Stimulated activated memory B cell treated with anti-CD40 and anti-IgM and Interleukin-4, amounts not matched to agents 10 μg/mL and 1 μg/mL and 100 μg/mL, for 72 hours (primary cell): ENCODE results near the gene UGT8.
"Not testable (repeated sequence)": the region's sequence is repeated elsewhere in the genome, so short reads cannot be mapped to it uniquely, and the experiment has no call there.

ENCODE experiments used
- ATAC-seq: fragments of 150-1000 bp; cut with Tn5 transposase; 2 replicates; pipeline ENCODE4 v1.10.0; 2021
- H3K27ac Mint-ChIP-seq: one replicate; pipeline ENCODE4 v1.8.0; 2022; ENCODE audit warnings: mild to moderate bottlenecking, mixed read lengths
- H3K27me3 Mint-ChIP-seq: one replicate; pipeline ENCODE4 v1.8.0; 2022; ENCODE audit warnings: mixed read lengths
- H3K36me3 Mint-ChIP-seq: one replicate; pipeline ENCODE4 v1.8.0; 2022; ENCODE audit warnings: mixed read lengths
- H3K4me1 Mint-ChIP-seq: one replicate; pipeline ENCODE4 v1.8.0; 2022; ENCODE audit warnings: mixed read lengths
- H3K4me3 Mint-ChIP-seq: one replicate; pipeline ENCODE4 v1.8.0; 2022; ENCODE audit warnings: mild to moderate bottlenecking, moderate library complexity, mixed read lengths
- H3K9me3 Mint-ChIP-seq: one replicate; pipeline ENCODE4 v1.8.0; 2022; ENCODE audit warnings: mixed read lengths

Gene UGT8, protein sequence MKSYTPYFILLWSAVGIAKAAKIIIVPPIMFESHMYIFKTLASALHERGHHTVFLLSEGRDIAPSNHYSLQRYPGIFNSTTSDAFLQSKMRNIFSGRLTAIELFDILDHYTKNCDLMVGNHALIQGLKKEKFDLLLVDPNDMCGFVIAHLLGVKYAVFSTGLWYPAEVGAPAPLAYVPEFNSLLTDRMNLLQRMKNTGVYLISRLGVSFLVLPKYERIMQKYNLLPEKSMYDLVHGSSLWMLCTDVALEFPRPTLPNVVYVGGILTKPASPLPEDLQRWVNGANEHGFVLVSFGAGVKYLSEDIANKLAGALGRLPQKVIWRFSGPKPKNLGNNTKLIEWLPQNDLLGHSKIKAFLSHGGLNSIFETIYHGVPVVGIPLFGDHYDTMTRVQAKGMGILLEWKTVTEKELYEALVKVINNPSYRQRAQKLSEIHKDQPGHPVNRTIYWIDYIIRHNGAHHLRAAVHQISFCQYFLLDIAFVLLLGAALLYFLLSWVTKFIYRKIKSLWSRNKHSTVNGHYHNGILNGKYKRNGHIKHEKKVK

DNA sequence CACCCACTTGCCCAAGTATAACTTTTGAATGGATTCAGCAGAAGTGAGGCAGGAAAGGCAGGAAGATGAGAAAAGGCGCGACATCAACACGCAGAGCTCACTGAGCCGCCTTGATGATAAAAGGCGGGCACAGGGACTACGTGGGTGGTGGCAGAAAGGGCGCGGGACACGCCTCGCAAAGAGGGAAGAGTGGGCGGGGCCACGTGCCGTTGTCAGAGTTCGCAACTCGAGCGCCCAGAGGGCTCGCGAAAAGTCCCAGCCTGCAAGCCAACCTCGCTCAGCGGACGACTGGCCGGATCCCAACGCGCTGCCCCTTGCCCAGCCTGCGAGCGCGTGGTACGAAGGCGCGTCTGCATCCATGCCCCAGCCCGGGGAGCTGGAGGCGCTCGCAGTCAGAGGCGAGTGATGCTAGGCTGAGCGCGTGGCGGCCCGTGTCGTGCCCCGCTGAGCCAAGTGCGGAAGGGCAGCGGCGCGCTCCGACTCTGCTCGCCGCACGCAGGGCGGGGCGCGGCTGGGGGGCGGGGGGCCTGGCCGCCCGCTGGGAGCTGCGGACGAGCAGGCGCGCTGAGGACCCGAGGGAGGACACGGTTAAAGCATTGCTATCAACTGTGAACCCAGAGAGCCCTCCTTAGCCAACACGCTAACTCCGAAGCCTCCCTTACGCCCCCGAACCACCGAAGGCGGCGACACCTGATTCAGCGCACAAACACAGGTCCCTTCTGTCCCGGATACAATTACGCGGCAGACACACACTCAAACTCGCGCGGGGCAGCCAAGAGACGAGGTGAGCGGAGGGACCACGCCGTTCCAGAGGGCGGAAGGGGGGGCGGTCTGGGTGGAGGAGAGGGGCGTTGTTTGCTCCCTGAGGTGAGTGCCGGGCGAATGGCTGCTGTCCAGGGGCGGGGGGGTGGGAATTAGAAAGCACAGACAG, at the start of gene UGT8:
Gene UGT8 (plus strand): TSS at position 617 of the 931 bp plus-strand sequence. CDS start 24,074 bp downstream, outside the sequence.
- H3K27me3 Mint-ChIP-seq, result no peaks in the 10 kb centered on the region
- peak; percentile 86 for ATAC-seq
- peaks cover 13% of the 10 kb centered on the region for H3K4me1 Mint-ChIP-seq
- peaks cover 9% of the 10 kb centered on the region for H3K36me3 Mint-ChIP-seq
- H3K4me3 Mint-ChIP-seq, result peak within 1 kb of the TSS; percentile 97
- no peaks in the 10 kb centered on the region for H3K9me3 Mint-ChIP-seq
- peak within 1 kb of the TSS; percentile 90 for H3K27ac Mint-ChIP-seq

DNA sequence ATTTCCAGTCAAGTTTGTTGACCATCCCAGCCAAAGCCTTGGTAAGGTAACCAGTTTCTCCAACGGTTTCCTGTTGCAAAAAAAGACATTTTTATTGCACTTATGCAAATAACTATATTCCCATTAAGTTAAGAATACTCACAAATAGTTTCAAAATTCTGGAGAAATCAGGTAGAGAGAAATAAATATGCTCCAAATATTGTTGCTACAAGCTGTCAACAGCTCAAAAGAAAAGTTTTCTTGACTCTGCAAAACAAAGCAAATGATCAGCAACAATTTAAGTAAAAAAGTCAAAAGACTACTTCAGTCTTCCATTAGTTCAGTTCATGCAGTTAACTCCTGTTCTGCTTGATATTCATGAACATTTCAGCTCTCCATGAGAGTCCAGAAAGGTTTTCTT, 49.0 kb upstream of the UGT8 start:
- Mint-ChIP-seq H3K36me3 (no peaks in the 10 kb centered on the region), H3K27ac (no peak overlapping the region), H3K27me3 (no peaks in the 10 kb centered on the region), H3K4me1 (no peaks in the 10 kb centered on the region), H3K9me3 (peaks cover 8% of the 10 kb centered on the region), H3K4me3 (no peak overlapping the region)
- ATAC-seq, result no peak

- Mint-ChIP-seq H3K27me3 (no peaks in the 10 kb centered on the region), H3K9me3 (peaks cover 6% of the 10 kb centered on the region), H3K36me3 (no peaks in the 10 kb centered on the region), H3K4me3 (no peak overlapping the region), H3K27ac (no peak overlapping the region), H3K4me1 (no peaks in the 10 kb centered on the region)
- no peak for ATAC-seq
Measured at GRCh38 chr4:114558446-114559020, 40.1 kb upstream of the UGT8 start.

- Mint-ChIP-seq H3K27ac (no peak overlapping the region), H3K4me1 (no peaks in the 10 kb centered on the region), H3K27me3 (no peaks in the 10 kb centered on the region), H3K4me3 (no peak overlapping the region), H3K9me3 (peaks cover 6% of the 10 kb centered on the region), H3K36me3 (no peaks in the 10 kb centered on the region)
- no peak for ATAC-seq
Measured at GRCh38 chr4:114561590-114561989, 37.0 kb upstream of the UGT8 start.

DNA sequence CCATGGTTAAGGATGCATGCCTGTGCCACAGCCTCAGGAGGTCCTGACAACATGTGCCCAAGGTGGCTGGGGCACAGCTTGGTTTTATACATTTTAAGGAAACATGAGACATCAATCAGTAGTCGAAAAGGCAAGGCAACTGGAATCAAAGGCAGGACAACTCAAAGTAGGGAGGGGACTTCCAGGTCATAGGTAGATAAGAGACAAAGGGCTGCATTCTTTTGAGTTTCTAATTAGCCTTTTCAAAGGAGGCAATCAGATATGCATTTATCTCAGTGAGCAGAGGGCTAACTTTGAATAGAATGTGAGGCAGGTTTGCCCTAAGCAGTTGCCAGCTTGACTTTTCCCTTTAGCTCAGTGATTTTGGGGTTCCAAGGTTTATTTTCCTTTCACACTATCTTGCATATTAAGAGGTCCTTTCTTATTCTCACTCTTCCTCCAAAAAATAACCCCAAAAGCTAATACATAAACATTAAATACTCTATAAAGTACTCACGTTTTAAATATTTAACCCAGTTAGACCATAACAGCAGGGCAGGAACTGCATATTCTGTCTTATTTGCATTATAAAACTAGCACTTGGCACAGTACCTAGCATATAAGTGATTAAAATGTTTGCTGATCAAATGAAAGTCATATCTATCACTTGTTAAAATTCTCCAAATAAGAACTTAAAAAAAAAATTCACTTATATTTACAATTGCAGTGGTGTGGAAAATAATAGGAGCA, 36.3 kb upstream of the UGT8 start:
- H3K27ac Mint-ChIP-seq, result no peak overlapping the region
- H3K9me3 Mint-ChIP-seq, result peaks cover 6% of the 10 kb centered on the region
- no peaks in the 10 kb centered on the region for H3K36me3 Mint-ChIP-seq
- no peaks in the 10 kb centered on the region for H3K27me3 Mint-ChIP-seq
- no peaks in the 10 kb centered on the region for H3K4me1 Mint-ChIP-seq
- no peak overlapping the region for H3K4me3 Mint-ChIP-seq
- no peak for ATAC-seq

GRCh38 chr4:114563536-114564315, 34.9 kb upstream of the UGT8 start:
- Mint-ChIP-seq H3K36me3 (no peaks in the 10 kb centered on the region), H3K4me1 (no peaks in the 10 kb centered on the region), H3K9me3 (no peaks in the 10 kb centered on the region), H3K4me3 (no peak overlapping the region), H3K27me3 (no peaks in the 10 kb centered on the region), H3K27ac (no peak overlapping the region)
- no peak for ATAC-seq

DNA sequence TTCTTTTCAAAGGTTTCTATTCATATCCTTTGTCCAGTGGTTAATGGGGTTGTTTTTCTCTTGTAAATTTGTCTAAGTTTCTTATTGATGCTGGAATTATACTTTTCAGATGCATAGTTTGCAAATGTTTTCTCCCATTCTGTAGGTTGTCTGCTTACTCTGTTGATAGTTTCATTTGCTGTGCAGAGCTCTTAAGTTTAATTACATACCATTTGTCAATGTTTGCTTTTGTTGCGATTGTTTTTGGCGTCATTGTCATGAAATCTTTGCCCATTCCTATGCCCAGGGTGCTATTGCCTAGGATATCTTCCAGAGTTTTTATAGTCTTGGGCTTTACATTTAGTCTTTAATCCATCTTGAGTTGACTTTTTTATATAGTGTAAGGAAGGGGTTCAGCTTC, 21.2 kb upstream of the UGT8 start:
- Mint-ChIP-seq H3K9me3 (peaks cover 38% of the 10 kb centered on the region), H3K4me3 (no peak overlapping the region), H3K27ac (no peak overlapping the region), H3K4me1 (no peaks in the 10 kb centered on the region), H3K27me3 (no peaks in the 10 kb centered on the region), H3K36me3 (peaks cover 5% of the 10 kb centered on the region)
- no peak for ATAC-seq

- Mint-ChIP-seq H3K9me3 (peaks cover 17% of the 10 kb centered on the region), H3K4me3 (no peak overlapping the region), H3K27ac (no peak overlapping the region), H3K4me1 (no peaks in the 10 kb centered on the region), H3K27me3 (no peaks in the 10 kb centered on the region), H3K36me3 (peaks cover 12% of the 10 kb centered on the region)
- ATAC-seq, result no peak
Measured at GRCh38 chr4:114582621-114583020, 16.0 kb upstream of the UGT8 start.

GRCh38 chr4:114588305-114588704, 10.3 kb upstream of the UGT8 start:
- no peak overlapping the region for H3K27ac Mint-ChIP-seq
- H3K4me1 Mint-ChIP-seq, result no peaks in the 10 kb centered on the region
- ATAC-seq, result no peak
- no peaks in the 10 kb centered on the region for H3K27me3 Mint-ChIP-seq
- H3K9me3 Mint-ChIP-seq, result no peaks in the 10 kb centered on the region
- no peak overlapping the region for H3K4me3 Mint-ChIP-seq
- H3K36me3 Mint-ChIP-seq, result peaks cover 6% of the 10 kb centered on the region

DNA sequence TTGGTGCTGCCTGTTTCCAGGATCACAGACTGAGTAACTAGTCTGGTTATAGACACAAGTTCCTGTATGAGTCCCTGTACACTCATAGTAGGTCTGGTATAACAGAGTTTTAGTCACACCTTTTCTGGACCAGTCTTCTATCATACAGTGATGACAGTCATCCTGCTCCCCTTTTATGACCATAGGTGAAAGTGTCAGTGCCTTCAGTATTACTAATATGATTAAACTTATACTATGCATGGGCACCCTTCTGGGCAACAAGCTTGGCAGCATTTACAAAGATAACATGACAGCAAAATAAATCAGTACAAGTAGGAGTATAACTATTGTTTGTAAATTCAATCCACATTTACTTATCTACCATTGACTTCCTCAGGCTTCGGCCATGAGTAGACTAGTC, 8.2 kb upstream of the UGT8 start:
- H3K4me3 Mint-ChIP-seq, H3K9me3 Mint-ChIP-seq, H3K27ac Mint-ChIP-seq, H3K27me3 Mint-ChIP-seq, H3K4me1 Mint-ChIP-seq, ATAC-seq: not testable (repeated sequence)
- peaks cover 12% of the 10 kb centered on the region for H3K36me3 Mint-ChIP-seq

- Mint-ChIP-seq H3K9me3 (no peaks in the 10 kb centered on the region), H3K4me1 (no peaks in the 10 kb centered on the region), H3K4me3 (no peak overlapping the region)
Measured at GRCh38 chr4:114593526-114593925, 5.1 kb upstream of the UGT8 start.

DNA sequence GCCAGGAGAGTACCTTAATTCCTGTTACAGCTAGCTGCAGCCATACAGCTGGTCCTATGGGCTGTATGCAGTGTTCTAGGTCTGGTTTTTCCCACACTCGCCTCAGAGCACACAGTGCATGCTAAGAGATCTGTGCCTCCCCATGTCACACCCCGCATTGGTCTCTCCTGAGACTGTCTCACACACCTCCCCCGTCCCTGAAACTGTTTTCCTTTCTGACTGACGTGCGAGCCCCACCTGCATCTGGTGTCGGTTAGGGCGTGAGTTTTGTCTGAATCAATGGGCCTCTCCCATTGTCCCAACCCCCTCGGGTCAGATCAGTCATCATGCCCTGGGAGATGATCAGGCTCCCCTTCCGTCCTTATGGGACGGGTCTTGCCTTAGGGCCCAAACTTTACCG, 3.4 kb upstream of the UGT8 start:
- peaks cover 9% of the 10 kb centered on the region for H3K36me3 Mint-ChIP-seq
- no peak for ATAC-seq
- H3K4me3 Mint-ChIP-seq, result no peak overlapping the region
- peaks cover 10% of the 10 kb centered on the region for H3K4me1 Mint-ChIP-seq
- no peaks in the 10 kb centered on the region for H3K9me3 Mint-ChIP-seq
- no peaks in the 10 kb centered on the region for H3K27me3 Mint-ChIP-seq
- no peak overlapping the region for H3K27ac Mint-ChIP-seq

More at GRCh38 chr4:114593526-114593925, 5.1 kb upstream of the UGT8 start:
- Mint-ChIP-seq H3K27me3 (no peaks in the 10 kb centered on the region), H3K27ac (no peak overlapping the region), H3K36me3 (peaks cover 9% of the 10 kb centered on the region)
- no peak for ATAC-seq

DNA sequence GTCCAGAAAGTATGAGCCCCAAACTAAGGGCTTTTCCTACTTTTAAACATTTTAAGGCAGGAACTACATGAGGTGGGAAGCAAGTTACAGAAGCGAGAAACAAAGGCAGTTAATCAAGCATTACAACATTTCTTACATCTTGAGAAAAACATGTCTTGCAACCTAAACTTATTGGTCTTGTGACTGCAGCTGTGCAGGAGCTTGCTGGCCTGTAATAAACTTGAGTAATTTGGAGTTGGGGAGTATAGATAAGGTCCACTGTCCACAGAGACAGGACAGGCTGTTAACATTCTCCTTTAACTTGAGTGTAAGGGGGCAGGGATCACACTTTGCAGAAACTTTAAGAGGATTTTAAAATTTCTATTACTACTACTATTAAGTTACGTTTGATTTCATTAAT, 2.7 kb upstream of the UGT8 start:
- no peaks in the 10 kb centered on the region for H3K9me3 Mint-ChIP-seq
- ATAC-seq, result no peak
- H3K36me3 Mint-ChIP-seq, result peaks cover 9% of the 10 kb centered on the region
- H3K4me1 Mint-ChIP-seq, result peaks cover 13% of the 10 kb centered on the region
- no peak overlapping the region for H3K27ac Mint-ChIP-seq
- H3K4me3 Mint-ChIP-seq, result no peak overlapping the region
- no peaks in the 10 kb centered on the region for H3K27me3 Mint-ChIP-seq
